ENCODE data around the gene CARD8. TPM values are rescaled to one million over a fixed set of nuclear protein-coding genes. Genes with fewer than 3 reads are reported as not detected.
"Not testable (repeated sequence)": the region's sequence is repeated elsewhere in the genome, so short reads cannot be mapped to it uniquely, and the experiment has no call there.

CARD8 gene
- total and polyA plus RNA-seq, 10 donors: 61.8 to 238 (median 161) TPM

- DNase-seq: no peak
- H3K4me3 ChIP-seq: no peak overlapping the region
- peaks cover 9 to 25% (median 20%) of the 10 kb centered on the region in 6 donors for H3K4me1 ChIP-seq
- no peak overlapping the region for H3K27ac ChIP-seq
- intact Hi-C loops (cut with DNase I; ENCODE audit: low total_unique reads): no loop called here
- peaks cover 0 to 17% (median 0%) of the 10 kb centered on the region in 7 donors for H3K27me3 ChIP-seq (replicated peaks in 1 of 7)
- WGBS, 5 donors: 68 to 88% (median 78%) methylated on average over 5 to 6 of the region's 6 CpGs
- H3K9me3 ChIP-seq: no peaks in the 10 kb centered on the region
- no peak for TF ChIP-seq POLR2A (IDR thresholded peaks at IDR 0.05)
- TF ChIP-seq CTCF (IDR thresholded peaks at IDR 0.05 in 8 of 11, conservative IDR thresholded peaks at IDR 0.05 in 3 of 11): no peak
- no peak for TF ChIP-seq POLR2AphosphoS5 (IDR thresholded peaks at IDR 0.05)
- no peaks in the 10 kb centered on the region for H3K36me3 ChIP-seq
These were observed 19.2 kb upstream of the CARD8 start for GRCh38 chr19:48274938-48275337.

GRCh38 chr19:48274173-48274572 is 18.5 kb upstream of the CARD8 start:
- H3K36me3 ChIP-seq: no peaks in the 10 kb centered on the region
- H3K9me3 ChIP-seq: no peaks in the 10 kb centered on the region
- no peak for DNase-seq
- intact Hi-C loops (cut with DNase I; ENCODE audit: low total_unique reads): no loop called here
- 75 to 88% (median 79%) methylated on average over 3 of the region's 3 CpGs for WGBS, 5 donors
- TF ChIP-seq CTCF (IDR thresholded peaks at IDR 0.05 in 8 of 11, conservative IDR thresholded peaks at IDR 0.05 in 3 of 11): no peak
- no peak for TF ChIP-seq POLR2A (IDR thresholded peaks at IDR 0.05)
- TF ChIP-seq POLR2AphosphoS5 (IDR thresholded peaks at IDR 0.05): no peak
- peaks cover 0 to 21% (median 0%) of the 10 kb centered on the region in 7 donors for H3K27me3 ChIP-seq (replicated peaks in 1 of 7)
- no peak overlapping the region for H3K27ac ChIP-seq
- no peak overlapping the region for H3K4me3 ChIP-seq
- peaks cover 9 to 26% (median 20%) of the 10 kb centered on the region in 6 donors for H3K4me1 ChIP-seq

GRCh38 chr19:48271531-48272151 is 15.9 kb upstream of the CARD8 start:
- Histone ChIP-seq H3K4me1 (peaks cover 9 to 31% (median 25%) of the 10 kb centered on the region in 6 donors), H3K9me3 (no peaks in the 10 kb centered on the region), H3K4me3 (peak overlapping the region; percentile 42 to 81 (median 54)), H3K36me3 (no peaks in the 10 kb centered on the region), H3K27me3 (replicated peaks in 1 of 7) (peaks cover 0 to 23% (median 0%) of the 10 kb centered on the region in 7 donors), H3K27ac (peak overlapping the region; percentile 21 to 83 (median 73))
- TF ChIP-seq CTCF (IDR thresholded peaks at IDR 0.05 in 8 of 11, conservative IDR thresholded peaks at IDR 0.05 in 3 of 11) (no peak), POLR2AphosphoS5 (IDR thresholded peaks at IDR 0.05) (peak; percentile 26 to 70 (median 49))
- peak; percentile 85 for DNase-seq
- 5 to 14% (median 8%) methylated on average over 20 to 40 of the region's 40 CpGs for WGBS, 5 donors
- intact Hi-C loops (cut with DNase I; ENCODE audit: low total_unique reads): no loop called here

GRCh38 chr19:48269617-48270026 is 13.9 kb upstream of the CARD8 start:
- intact Hi-C loops (cut with DNase I; ENCODE audit: low total_unique reads): loop anchor here (5.0 kb wide), 1 partner anchor 313 kb away; no protein-coding TSS in a partner anchor
- peaks cover 9 to 31% (median 25%) of the 10 kb centered on the region in 6 donors for H3K4me1 ChIP-seq
- H3K27me3 ChIP-seq (replicated peaks in 1 of 7): peaks cover 0 to 31% (median 0%) of the 10 kb centered on the region in 7 donors
- not testable (repeated sequence) for H3K4me3 ChIP-seq, DNase-seq, H3K9me3 ChIP-seq, H3K36me3 ChIP-seq, H3K27ac ChIP-seq
- 68 to 79% (median 72%) methylated on average over 6 of the region's 6 CpGs for WGBS, 5 donors

GRCh38 chr19:48265326-48265725 is 9.6 kb upstream of the CARD8 start:
- Histone ChIP-seq H3K4me1 (peaks cover 0 to 18% (median 10%) of the 10 kb centered on the region in 6 donors), H3K27me3 (replicated peaks in 1 of 7) (peaks cover 0 to 15% (median 0%) of the 10 kb centered on the region in 7 donors)
- H3K36me3 ChIP-seq, H3K27ac ChIP-seq, H3K9me3 ChIP-seq, DNase-seq, H3K4me3 ChIP-seq: not testable (repeated sequence)
- WGBS, 5 donors: 19 to 49% (median 35%) methylated on average over 8 of the region's 8 CpGs
- intact Hi-C loops (cut with DNase I; ENCODE audit: low total_unique reads): loop anchor here (5.0 kb wide), 1 partner anchor 317 kb away; no protein-coding TSS in a partner anchor

Measured in spleen (tissue), 11 donors.